Measurements from ENCODE around the gene TMEM213. TPM values are rescaled to one million over a fixed set of nuclear protein-coding genes. Genes with fewer than 3 reads are reported as not detected.

Gene TMEM213
- polyA plus RNA-seq, 1 donor from 2014 or later: not detected

GRCh38 chr7:138753150-138753518, 44.7 kb upstream of the TMEM213 start:
- Histone ChIP-seq H3K4me2 (ENCODE audit: low read length) (no peak overlapping the region), H2AFZ (ENCODE audit: low read depth, low read length) (no peak overlapping the region), H3K27ac (ENCODE audit: low read length) (no peak overlapping the region)

GRCh38 chr7:138753610-138754009, 44.2 kb upstream of the TMEM213 start:
- H3K79me2 ChIP-seq (replicated peaks; ENCODE audit: insufficient read depth, low read length): no peaks in the 10 kb centered on the region
- no peaks in the 10 kb centered on the region for H3K27me3 ChIP-seq (ENCODE audit: insufficient read depth, low read depth, low read length)
- H3K36me3 ChIP-seq (ENCODE audit: insufficient read depth, low read length): no peaks in the 10 kb centered on the region
- H3K9ac ChIP-seq (ENCODE audit: low read length): no peak overlapping the region
- no peak overlapping the region for H3K4me2 ChIP-seq (ENCODE audit: low read length)
- no peak overlapping the region for H3K27ac ChIP-seq (ENCODE audit: low read length)
- no peaks in the 10 kb centered on the region for H4K20me1 ChIP-seq (ENCODE audit: insufficient read depth)
- no peaks in the 10 kb centered on the region for H3K9me3 ChIP-seq (ENCODE audit: low read length)
- H3K4me3 ChIP-seq (ENCODE audit: low read length): no peak overlapping the region
- H3F3A ChIP-seq (ENCODE audit: insufficient read depth, low read length, poor library complexity, severe bottlenecking): no peaks in the 10 kb centered on the region
- no peaks in the 10 kb centered on the region for H3K9me2 ChIP-seq (ENCODE audit: insufficient read depth, low read length)
- no peak overlapping the region for H2AFZ ChIP-seq (ENCODE audit: low read depth, low read length)
- TF ChIP-seq EZH2 (IDR thresholded peaks at IDR 0.05; ENCODE audit: borderline replicate concordance, insufficient read depth, low read length, poor library complexity, severe bottlenecking): no peak
- TF ChIP-seq RAD21 (conservative IDR thresholded peaks at IDR 0.05): no peak
- no peak for TF ChIP-seq POLR2AphosphoS5 (IDR thresholded peaks at IDR 0.05)
- no peak for TF ChIP-seq EP300 (conservative IDR thresholded peaks at IDR 0.05; ENCODE audit: poor library complexity, severe bottlenecking)
- no peak for TF ChIP-seq TAF1 (IDR thresholded peaks at IDR 0.05; ENCODE audit: low read depth)
- TF ChIP-seq SMC3 (conservative IDR thresholded peaks at IDR 0.05; ENCODE audit: poor library complexity): no peak
- TF ChIP-seq REST (IDR thresholded peaks at IDR 0.05; ENCODE audit: borderline replicate concordance): no peak
- no peak for TF ChIP-seq MXI1 (conservative IDR thresholded peaks at IDR 0.05; ENCODE audit: poor library complexity, severe bottlenecking)

More at GRCh38 chr7:138753150-138753518, 44.7 kb upstream of the TMEM213 start:
- TF ChIP-seq RAD21 (conservative IDR thresholded peaks at IDR 0.05) (no peak), TAF1 (IDR thresholded peaks at IDR 0.05; ENCODE audit: low read depth) (no peak), MXI1 (conservative IDR thresholded peaks at IDR 0.05; ENCODE audit: poor library complexity, severe bottlenecking) (no peak), REST (IDR thresholded peaks at IDR 0.05; ENCODE audit: borderline replicate concordance) (no peak), SMC3 (conservative IDR thresholded peaks at IDR 0.05; ENCODE audit: poor library complexity) (no peak), CTCF (IDR thresholded peaks at IDR 0.05; ENCODE audit: poor library complexity, severe bottlenecking) (no peak), EP300 (conservative IDR thresholded peaks at IDR 0.05; ENCODE audit: poor library complexity, severe bottlenecking) (no peak), POLR2AphosphoS5 (IDR thresholded peaks at IDR 0.05) (no peak), EZH2 (IDR thresholded peaks at IDR 0.05; ENCODE audit: borderline replicate concordance, insufficient read depth, low read length, poor library complexity, severe bottlenecking) (no peak)
- H3K9ac ChIP-seq (ENCODE audit: low read length): no peak overlapping the region
- no peaks in the 10 kb centered on the region for H3K36me3 ChIP-seq (ENCODE audit: insufficient read depth, low read length)
- no peaks in the 10 kb centered on the region for H3F3A ChIP-seq (ENCODE audit: insufficient read depth, low read length, poor library complexity, severe bottlenecking)
- no peaks in the 10 kb centered on the region for H4K20me1 ChIP-seq (ENCODE audit: insufficient read depth)
- H3K9me2 ChIP-seq (ENCODE audit: insufficient read depth, low read length): no peaks in the 10 kb centered on the region
- H3K4me3 ChIP-seq (ENCODE audit: low read length): no peak overlapping the region
- H3K9me3 ChIP-seq (ENCODE audit: low read length): no peaks in the 10 kb centered on the region
- no peaks in the 10 kb centered on the region for H3K79me2 ChIP-seq (replicated peaks; ENCODE audit: insufficient read depth, low read length)
- no peaks in the 10 kb centered on the region for H3K27me3 ChIP-seq (ENCODE audit: insufficient read depth, low read depth, low read length)
